NCI-H2081 treated with DMSO at 0.1 percent for 48 hours (cell line): Measurements from ENCODE around the gene STK40.

ENCODE experiments used
- DNase-seq: peaks from one replicate; lab custom pipeline; 2025; lab: John Stamatoyannopoulos, UW

Gene STK40

DNA sequence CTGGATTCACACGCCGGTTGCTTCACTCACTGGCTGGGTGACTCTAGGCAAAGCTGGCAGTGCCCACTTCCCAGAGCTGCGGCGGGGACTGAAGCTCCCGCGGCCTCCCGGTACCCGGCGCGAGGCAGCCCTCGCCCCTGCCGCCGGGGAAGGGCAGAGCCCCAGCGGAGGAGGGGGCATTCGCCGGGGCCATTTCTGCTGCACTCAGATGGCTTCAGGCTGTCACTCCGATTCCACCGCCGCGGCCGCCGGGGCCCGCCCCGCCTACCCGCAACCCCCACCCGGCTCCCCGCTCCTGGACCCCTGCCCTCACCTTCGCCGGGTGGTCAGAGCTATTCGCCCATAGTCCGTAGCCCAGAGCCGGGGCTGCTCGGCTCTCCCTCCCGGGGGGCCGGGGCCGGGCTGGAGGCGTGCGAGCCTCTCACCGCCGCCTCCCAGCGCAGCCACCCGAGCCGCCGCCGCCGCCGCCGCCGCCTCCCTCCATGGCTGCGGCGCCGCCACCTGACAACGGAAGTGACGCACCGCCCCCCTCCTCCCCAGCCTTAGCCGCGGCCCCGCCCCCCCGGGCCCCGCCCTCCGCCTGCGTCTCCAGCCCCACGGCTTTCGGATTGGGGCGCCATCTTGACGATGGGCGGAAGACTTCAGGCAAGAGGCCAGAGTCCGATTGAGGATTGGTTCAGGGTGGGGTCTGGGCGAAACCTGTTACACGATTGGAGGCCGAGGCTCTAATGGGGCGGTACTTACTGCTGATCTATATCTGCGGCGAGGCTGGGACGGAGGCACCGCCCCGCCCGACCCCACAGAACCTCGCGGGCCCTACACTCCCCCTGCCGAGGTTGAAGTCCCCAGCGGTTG lies at the start of gene STK40:
STK40 (minus strand) TSS at position 515 of the 855 bp plus-strand sequence. CDS start 24,592 bp downstream, outside the sequence.
- DNase-seq = peak; percentile 98

- no peak for DNase-seq
Measured at GRCh38 chr1:36433102-36433501, 47.4 kb upstream of the STK40 start.

DNA sequence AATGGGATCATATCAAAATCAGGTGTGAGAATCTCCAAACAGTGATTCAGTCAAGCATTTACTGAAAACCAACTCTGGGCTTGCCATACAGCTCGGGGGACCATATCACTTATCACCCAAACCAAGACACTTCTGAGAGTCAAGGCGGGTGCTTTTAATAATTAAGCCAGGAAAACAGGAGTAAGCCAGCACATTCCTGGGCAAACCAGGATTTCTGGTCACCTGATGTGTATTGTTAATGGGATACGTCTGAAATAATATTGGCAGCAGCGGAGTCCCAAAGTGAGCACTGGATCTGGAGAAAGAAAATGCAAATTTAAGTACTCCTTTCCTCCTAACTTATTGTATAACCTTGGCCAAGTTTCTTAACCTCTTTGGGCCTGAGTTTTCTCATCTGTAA lies 46.9 kb upstream of the STK40 start:
- DNase-seq = no peak

- no peak for DNase-seq
Measured at GRCh38 chr1:36425791-36426190, 40.1 kb upstream of the STK40 start.

DNA sequence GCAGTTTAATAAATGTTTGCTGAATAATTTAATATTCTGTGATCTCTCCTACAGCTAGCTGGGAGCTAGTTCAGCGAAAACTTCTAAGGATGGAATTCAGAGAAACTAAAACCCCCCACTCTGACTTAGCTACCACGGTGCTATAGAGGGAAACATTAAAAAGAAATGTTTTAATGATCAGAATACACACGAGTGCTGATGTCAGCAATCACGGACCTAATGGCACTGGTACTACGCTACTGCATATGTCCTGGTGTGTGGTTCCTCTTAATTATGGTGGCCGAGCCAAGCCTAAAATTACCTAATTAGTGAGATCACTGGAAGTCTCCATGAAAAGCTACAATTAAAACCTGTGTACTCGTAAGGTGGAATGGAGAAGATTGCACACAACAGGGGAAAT lies 35.9 kb upstream of the STK40 start:
- DNase-seq = no peak

- DNase-seq = peak; percentile 24
Measured at GRCh38 chr1:36420836-36421317, 35.2 kb upstream of the STK40 start.

GRCh38 chr1:36420409-36420808 lies 34.7 kb upstream of the STK40 start:
- DNase-seq = no peak

DNA sequence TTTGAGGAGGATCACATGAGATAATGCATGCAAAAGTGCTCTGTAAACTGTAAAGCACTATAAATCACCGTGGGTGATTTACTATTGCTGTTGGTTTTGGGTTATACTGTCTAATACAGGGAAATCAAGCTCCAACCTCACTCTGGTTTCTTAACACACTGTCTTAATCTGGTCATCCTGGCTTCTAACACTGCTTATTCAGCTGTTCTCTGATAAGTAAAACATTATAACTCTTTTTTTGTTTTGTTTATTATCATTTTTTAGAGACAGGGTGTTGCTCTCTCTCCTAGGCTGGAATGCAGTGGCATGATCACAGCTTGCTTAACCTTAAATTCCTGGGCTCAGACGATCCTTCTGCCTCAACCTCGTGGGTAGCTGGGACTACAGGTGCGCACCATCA lies 33.8 kb upstream of the STK40 start:
- no peak for DNase-seq

DNA sequence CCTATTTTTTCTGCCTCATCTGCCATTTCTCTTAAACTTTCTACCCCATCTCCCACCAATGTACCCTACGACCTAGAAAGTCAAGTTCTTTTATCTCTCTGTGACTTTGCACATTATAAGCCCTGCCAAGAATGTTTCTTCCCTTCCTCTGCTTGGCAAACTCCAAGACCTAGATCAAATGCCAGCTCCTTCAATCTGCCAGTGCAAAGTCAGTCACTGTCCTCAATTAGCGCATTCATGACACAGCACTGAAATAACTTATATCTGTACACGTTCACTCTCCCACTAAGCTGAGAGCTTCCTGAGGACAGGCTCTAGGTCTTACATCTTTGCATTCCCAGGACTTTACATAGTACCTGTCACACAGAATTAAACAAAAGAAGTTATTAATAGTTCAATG lies 33.4 kb upstream of the STK40 start:
- DNase-seq = no peak

DNA sequence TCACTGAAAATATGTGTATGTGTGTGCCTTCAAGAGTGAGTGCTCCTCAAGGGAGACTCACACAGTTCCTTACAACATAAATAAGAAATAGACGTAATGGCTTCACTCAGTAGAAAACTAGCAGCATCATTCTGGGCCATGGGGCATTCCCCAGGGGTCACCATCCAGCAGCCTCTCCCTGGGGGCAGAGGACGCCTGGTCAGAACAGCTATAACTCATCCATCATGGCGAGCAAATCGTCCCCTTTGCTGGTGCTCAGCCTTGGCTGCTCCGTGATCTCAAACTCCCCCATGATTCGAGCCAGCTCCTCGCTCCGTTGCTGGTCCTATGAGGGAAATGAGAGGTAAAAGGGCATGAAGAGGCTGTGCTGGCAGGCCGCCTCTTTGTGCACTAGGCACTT lies 32.2 kb upstream of the STK40 start:
- DNase-seq = no peak

DNA sequence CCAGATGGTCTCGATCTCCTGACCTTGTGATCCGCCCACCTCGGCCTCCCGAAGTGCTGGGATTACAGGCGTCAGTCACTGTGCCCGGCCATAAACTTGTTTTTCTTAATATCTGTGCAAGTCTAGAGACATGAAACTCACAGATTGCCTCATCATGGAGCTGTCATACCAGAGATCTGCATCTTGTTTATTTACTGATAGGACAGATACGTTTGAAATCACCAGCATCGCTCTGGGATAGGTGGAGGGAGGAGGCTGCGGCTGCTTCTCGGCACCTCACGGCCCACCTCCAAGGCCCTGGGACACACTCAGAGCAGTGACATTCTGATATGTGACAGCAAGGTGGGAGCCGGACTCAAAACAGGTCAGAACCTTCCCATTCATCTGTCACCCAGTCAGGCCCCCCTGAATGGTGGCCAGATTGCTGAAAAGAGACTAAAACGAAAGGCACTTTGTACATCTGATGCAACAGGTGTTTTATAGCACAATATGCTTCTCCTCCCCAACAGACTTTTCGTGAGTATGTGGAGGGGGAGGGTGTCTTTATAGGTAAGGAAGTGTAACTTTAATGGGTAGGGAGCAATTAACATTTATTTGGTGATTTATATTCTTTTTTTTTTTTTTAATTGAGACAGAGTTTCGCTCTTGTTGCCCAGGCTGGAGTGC lies 30.1 kb upstream of the STK40 start:
- DNase-seq = no peak

GRCh38 chr1:36414384-36414783 lies 28.7 kb upstream of the STK40 start:
- no peak for DNase-seq

DNA sequence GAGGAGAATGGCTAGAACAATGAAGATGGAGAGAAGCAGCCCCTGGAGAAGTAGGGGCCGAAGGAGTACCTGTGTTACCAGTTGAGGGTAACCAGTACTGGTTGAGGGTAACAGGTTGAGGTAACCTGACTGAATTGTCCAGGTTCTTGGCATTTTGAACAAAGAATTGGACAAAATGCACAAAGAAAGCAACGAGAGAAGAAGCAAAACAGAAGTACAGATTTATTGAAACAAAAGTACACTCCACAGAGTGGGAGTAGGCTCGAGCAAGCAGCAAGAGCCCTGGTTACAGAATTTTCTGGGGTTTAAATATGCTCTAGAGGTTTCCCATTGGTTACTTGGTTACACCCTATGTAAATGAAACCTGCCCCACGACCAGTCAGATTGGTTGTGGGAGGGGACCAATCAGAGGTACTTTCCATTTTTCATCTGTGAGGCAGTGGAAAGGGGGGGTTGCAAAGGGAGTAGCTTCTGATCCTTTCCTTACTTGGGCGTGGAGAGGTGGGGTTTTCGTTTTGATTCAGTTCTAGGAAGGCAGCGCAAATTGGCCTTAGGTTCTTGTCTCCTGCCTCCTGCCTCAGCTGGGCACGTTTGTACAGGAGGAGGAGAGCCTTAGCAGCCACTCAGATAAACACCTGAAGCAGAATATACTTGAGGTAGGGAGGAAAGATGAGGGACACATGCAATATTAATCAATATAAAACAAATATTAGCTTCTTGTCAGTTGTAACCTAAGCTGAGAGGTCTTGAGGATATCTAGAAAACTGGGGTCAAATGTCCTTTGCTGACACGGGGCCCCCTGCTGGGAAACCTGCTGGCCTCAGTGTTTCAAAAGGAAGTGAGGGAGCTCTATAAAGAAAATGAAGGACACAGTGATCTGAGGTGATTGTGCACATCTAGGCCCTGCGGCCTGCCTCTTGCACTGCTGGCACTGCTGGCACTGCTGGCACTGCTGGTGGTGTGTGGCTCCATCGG lies 26.2 kb upstream of the STK40 start:
- no peak for DNase-seq

- no peak for DNase-seq
Measured at GRCh38 chr1:36408479-36408878, 22.8 kb upstream of the STK40 start.

DNA sequence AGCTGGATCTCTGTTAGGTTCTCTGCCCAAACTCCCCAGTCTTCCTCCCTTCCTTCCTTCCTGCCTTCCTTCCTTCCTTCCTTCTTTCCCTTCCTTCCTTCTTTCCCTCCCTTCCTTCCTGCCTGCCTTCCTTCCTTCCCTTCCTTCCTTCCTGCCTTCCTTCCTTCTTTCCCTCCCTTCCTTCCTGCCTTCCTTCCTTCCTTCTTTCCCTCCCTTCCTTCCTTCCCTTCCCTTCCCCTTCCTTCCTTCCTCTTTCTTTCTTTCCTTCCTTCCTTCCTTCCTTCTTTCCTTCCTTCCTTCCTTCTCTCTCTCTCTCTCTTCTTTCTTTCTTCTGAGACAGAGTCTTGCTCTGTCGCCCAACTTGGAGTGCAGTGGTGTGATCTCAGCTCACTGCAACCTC lies 20.7 kb upstream of the STK40 start:
- DNase-seq = no peak

DNA sequence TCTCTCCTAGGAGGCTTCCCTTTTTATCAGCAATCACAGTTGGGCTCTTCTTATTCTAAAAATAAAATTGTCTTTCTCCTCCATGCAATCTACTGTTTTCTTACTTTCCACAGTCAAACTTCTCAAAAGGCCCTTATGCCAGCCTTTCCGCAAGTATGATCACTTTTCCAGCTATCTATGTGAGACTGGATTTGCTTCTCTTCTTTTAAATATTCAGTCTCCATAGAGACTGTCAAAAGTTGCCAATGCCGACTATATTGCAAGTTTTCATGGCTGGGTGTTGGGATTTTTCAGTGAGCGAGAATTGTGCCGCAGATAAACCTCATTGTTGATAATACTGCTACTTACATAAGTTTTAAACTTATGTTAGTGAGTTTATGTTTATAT lies 16.8 kb upstream of the STK40 start:
- no peak for DNase-seq

DNA sequence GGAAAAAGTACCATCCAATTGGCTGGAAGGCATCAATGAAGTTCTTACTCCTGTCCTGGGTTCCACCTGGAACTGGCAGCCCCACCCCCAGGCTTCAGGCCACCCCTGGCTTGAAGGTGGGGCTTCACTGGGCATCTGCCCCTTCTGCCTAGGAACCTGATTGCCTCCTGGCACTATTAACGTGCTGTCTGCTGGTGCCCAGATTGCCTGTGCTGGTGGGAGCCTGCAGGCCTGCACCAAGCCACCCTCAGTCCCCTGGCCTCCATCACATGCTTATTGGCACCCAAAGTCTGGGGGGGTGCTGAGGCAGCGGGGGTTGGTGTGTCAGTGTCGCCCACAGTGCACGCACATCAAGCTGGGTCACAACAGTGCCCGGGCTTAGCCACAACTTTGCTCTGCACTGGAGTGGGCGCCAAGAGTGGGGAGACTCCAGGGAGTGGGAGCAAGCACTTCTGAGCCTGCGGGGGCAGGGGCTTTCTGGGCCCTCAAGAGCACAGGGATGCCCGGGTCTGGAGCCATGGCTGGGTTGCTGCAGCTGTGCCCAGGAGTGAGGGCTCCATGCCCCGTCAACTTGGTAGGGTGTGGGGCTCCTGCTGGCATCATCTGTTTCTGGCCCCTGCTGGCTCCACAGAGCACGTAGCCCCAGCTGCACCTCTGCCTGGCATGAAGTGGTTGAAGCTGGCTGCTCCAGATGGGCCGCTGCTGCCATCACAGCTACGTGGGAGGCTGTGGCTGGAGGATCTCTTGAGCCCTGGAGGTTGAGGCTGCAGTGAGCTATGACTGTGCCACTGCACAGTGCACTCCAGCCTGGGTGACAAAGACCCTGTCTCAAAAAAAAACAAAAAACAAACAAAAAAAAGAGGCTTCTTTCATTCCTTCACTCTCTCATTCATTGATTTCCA lies 16.1 kb upstream of the STK40 start:
- no peak for DNase-seq

DNA sequence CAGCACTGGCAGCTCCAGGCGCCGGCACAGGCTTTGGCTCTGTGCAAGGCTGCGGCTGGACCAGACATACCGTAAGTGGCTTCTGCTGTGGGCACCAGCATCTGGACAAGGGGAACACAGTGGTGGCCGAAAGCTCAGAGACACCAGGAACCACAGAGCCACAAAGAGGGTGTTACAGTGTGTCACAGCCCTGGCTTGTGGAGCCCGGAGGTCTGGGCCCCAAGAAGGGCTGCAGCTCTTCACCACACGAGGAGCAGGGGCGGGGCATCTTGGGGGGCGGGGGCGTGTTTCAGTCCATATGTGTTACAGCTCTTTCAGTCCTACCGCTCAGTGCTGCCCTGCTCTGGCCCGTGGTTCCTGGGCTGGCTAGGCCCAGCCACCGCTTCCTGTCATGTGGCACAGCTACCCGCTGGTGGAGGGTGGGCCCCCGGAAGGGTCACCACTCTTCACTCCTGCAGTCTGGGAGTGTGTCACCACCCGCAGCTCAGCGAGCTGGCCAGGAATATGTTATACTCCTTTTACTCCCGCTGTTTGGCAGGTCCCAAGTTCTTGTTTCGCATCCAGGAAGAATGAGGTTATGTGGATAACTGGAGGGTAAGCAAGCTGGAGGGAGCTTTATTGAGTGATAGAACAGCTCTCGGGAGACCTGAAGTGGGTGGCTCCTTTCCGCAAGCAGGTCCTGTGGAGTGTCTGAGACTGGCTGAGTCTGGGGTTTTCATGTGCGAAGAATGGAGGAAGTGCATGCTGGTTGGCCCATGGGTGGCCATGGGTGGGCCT lies 15.3 kb upstream of the STK40 start:
- DNase-seq = no peak

- no peak for DNase-seq
Measured at GRCh38 chr1:36400514-36400824, 14.7 kb upstream of the STK40 start.

DNA sequence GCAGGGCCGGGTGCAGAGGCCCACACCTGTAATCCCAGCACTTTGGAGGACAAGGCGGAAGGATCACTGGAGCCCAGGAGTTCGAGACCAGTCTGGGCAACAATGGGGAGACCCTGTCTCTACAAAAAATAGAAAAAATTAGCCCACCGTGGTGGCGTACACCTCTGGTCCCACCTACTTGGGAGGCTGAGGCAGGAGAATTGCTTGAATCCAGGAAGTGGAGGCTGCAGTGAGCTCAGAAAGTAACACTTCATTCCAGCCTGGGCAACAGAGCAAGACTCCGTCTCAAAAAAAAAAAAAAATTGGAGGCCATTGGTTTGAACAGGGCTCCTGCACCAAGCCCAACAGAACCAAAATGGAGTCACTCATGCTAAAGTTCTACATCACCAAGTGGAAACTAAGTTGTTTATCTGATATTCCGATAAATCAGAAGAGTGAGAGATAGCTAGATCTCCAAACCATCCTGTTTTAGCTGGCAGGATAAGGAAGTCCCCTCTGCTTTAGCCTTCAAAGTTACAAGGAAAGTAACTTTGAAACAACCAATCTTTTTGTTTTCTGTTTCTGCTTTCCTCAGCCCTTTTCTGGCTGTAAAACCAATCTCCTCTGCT lies 12.8 kb upstream of the STK40 start:
- no peak for DNase-seq
